ENCODE results near the gene CHST1.

DNA sequence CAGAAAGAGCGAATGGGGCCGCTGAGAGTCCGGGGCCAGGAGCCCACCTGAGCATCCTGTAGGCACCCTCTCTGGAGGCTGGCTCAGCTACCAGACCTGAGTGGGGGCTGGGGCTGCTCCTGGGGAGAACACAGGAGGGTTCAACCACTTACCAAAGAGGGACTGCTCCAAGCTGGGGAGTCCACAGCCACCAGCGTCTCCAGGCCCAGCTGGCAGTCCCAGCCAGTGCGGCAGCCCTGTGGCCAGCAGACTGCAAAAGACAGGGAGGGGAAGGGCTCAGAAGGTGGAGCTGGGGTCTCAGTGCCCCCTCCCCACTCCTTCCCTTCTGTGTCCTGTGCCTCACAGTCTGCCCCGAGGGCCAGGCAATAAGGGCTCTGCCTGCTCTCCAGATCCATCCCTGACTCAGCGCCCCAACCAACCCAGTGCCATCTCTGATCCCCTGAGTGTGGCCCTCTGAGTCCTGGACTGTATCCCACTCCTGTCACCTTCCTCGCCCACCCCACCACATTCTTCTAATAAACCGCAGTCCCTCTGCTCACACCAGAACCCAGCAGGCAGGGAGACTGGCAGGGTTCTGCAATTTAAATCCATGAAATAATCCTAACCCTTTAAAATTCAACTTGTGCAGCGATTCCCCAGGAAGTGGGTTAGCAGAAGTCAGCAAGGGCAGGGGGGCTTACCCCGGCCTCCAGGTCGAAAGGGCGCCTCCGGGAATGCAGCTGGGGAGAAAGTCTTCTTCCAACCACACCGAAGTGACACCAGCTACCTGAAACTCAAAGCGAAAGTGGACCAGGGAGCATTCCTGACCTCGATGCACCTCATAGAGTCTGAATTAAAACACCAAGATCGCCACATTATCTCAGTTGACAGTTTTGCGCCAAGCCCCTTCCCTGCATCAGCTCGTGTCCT, 13.3 kb downstream of the CHST1 start:
- TF ChIP-seq CSRNP3 (CRISPR knock-in tag; IDR thresholded peaks at IDR 0.05) (no peak), ARNTL (CRISPR knock-in tag; IDR thresholded peaks at IDR 0.05; ENCODE audit: borderline replicate concordance, low read depth) (no peak), PATZ1 (CRISPR knock-in tag; IDR thresholded peaks at IDR 0.05; ENCODE audit: borderline replicate concordance) (no peak), OSR1 (CRISPR knock-in tag; IDR thresholded peaks at IDR 0.05) (no peak), ZNF565 (CRISPR knock-in tag; conservative IDR thresholded peaks at IDR 0.05; ENCODE audit: low read depth) (no peak), BACH2 (CRISPR knock-in tag; IDR thresholded peaks at IDR 0.05; ENCODE audit: borderline replicate concordance) (no peak), ZFP3 (CRISPR knock-in tag; IDR thresholded peaks at IDR 0.05) (no peak), CSDC2 (CRISPR knock-in tag; IDR thresholded peaks at IDR 0.05) (no peak), ZFP30 (CRISPR knock-in tag; IDR thresholded peaks at IDR 0.05) (no peak), RARB (CRISPR knock-in tag; IDR thresholded peaks at IDR 0.05) (no peak), GLIS3 (CRISPR knock-in tag; IDR thresholded peaks at IDR 0.05) (no peak), TOX (CRISPR knock-in tag; IDR thresholded peaks at IDR 0.05; ENCODE audit: borderline replicate concordance) (no peak), ESRRG (CRISPR knock-in tag; IDR thresholded peaks at IDR 0.05) (no peak)
- TF ChIP-seq, protein P1, sequence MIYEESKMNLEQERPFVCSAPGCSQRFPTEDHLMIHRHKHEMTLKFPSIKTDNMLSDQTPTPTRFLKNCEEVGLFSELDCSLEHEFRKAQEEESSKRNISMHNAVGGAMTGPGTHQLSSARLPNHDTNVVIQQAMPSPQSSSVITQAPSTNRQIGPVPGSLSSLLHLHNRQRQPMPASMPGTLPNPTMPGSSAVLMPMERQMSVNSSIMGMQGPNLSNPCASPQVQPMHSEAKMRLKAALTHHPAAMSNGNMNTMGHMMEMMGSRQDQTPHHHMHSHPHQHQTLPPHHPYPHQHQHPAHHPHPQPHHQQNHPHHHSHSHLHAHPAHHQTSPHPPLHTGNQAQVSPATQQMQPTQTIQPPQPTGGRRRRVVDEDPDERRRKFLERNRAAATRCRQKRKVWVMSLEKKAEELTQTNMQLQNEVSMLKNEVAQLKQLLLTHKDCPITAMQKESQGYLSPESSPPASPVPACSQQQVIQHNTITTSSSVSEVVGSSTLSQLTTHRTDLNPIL (CRISPR knock-in tag; IDR thresholded peaks at IDR 0.05; ENCODE audit: low read depth), result no peak
